ENCODE measurements around the gene CTCFL. TPM values are rescaled to one million over a fixed set of nuclear protein-coding genes. Genes with fewer than 3 reads are reported as not detected.

The CTCFL gene
- total and polyA plus RNA-seq, 2 of the 8 experiments (the other 6 are each of a cell fraction or from before 2014, with no cell fraction given), result 0.30 to 0.80 TPM

DNA sequence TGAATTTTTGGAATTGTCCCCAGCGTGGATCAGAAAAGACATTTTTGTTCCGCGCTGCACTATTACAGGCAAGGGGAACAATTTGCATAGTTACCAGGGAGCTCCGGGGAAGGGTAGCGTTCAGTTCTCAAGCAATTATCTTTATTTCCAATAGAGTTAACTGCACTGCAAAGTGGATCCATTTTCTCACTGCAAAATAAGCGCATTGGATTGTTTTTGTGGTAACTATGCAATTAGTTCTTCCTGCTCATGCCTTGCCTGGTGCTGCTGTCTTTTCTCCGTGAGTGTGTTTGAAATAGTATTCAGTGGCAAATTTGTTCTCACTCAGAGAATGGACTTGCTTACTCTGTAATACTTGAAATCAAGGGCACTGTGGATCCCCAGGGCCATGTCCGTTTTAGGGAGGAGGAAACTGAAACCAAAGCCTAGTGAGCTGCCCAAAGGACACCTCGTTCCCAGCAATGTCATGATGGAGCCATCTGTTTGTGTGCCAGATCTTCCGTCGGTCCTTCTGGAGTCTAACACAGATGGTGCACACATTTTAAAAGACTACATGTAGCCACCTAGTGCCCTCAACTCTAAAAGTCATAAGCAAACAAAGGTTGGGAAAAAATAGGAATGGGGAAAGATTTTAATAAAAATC is 28.6 kb upstream of the CTCFL start:
- Histone ChIP-seq H3K4ac (replicated peaks; ENCODE audit: insufficient read length, low read depth, low read length) (no peak overlapping the region), H3K56ac (replicated peaks; ENCODE audit: insufficient read length, low read depth, low read length) (no peak overlapping the region), H4K20me1 (replicated peaks in 1 of 2; ENCODE audit: control insufficient read depth in 1 of 2, insufficient read depth in 2 of 2, low read length in 2 of 2) (no peaks in the 10 kb centered on the region), H2BK12ac (ENCODE audit: low read depth, low read length) (no peak overlapping the region), H4K91ac (replicated peaks; ENCODE audit: insufficient read length, low read length) (no peak overlapping the region), H3K23ac (ENCODE audit: insufficient read length) (no peak overlapping the region), H4K8ac (ENCODE audit: extremely low read depth, insufficient read depth, low read length) (no peak overlapping the region), H3K79me2 (ENCODE audit: control insufficient read depth in 1 of 2, insufficient read depth in 2 of 2, low read length in 2 of 2) (no peaks in the 10 kb centered on the region), H2BK20ac (ENCODE audit: low read length) (no peak overlapping the region), H3K4me2 (ENCODE audit: insufficient read depth in 1 of 2, low read depth in 2 of 2, low read length in 2 of 2) (no peak overlapping the region), H3K4me3 (ENCODE audit: extremely low read depth in 1 of 4, insufficient read depth in 2 of 4, low read depth in 3 of 4, low read length in 4 of 4) (no peak overlapping the region), H3K23me2 (ENCODE audit: low read depth, low read length) (no peaks in the 10 kb centered on the region), H2BK5ac (ENCODE audit: low read depth, low read length) (no peak overlapping the region), H3K14ac (ENCODE audit: insufficient read length) (no peak overlapping the region), H2BK15ac (ENCODE audit: low read length) (no peak overlapping the region), H3K27ac (ENCODE audit: low read depth, low read length) (no peak overlapping the region), H3K4me1 (replicated peaks in 1 of 4; ENCODE audit: control insufficient read depth in 3 of 4, insufficient read depth in 4 of 4, low read length in 3 of 4) (no peaks in the 10 kb centered on the region), H2BK120ac (replicated peaks; ENCODE audit: low read depth, low read length) (no peak overlapping the region), H3K9ac (replicated peaks in 1 of 4; ENCODE audit: extremely low read depth in 1 of 4, low read depth in 3 of 4, low read length in 3 of 4) (no peak overlapping the region), H2AFZ (ENCODE audit: low read length) (no peak overlapping the region), H3K79me1 (ENCODE audit: low read depth, low read length) (no peaks in the 10 kb centered on the region), H4K5ac (ENCODE audit: insufficient read length, low read depth, low read length) (no peak overlapping the region), H3K27me3 (replicated peaks in 1 of 4; ENCODE audit: control insufficient read depth in 3 of 4, extremely low read depth in 1 of 4, insufficient read depth in 3 of 4, low read length in 3 of 4) (no peaks in the 10 kb centered on the region), H3K18ac (ENCODE audit: extremely low read depth, low read length) (no peak overlapping the region), H3K9me3 (ENCODE audit: insufficient read depth in 2 of 2, low read depth in 1 of 2, low read length in 1 of 2) (no peaks in the 10 kb centered on the region), H3K36me3 (ENCODE audit: control insufficient read depth in 2 of 4, insufficient read depth in 4 of 4, low read length in 3 of 4) (no peaks in the 10 kb centered on the region), H2AK5ac (ENCODE audit: low read depth, low read length) (no peak overlapping the region)
- ChIA-PET POLR2A (ENCODE audit: partially characterized antibody) (interaction anchor here (0.6 kb wide), 1 partner anchor 910 kb away, joined by 3 read pairs; no protein-coding TSS in a partner anchor), CTCF (ENCODE audit: partially characterized antibody) (interaction anchor here (0.7 to 2.3 kb wide), 4 partner anchors 20 to 372 kb away, joined by 3 to 6 read pairs (median 4); no protein-coding TSS in a partner anchor)
- no peak for DNase-seq (ENCODE audit: low read depth in 1 of 2, low spot score in 2 of 2)
- WGBS, 2 experiments (ENCODE audit: extremely low coverage in 1 of 2, insufficient coverage in 1 of 2, insufficient read length in 1 of 2, insufficient replicate concordance in 2 of 2, low coverage in 1 of 2, low lambda C conversion rate in 2 of 2, missing lambda C conversion rate in 1 of 2), result 92% methylated on average over 11 of the region's 11 CpGs; no CpG with 5 or more reads in 1 of the 2 experiments
- no peak for FAIRE-seq
- no peak for TF ChIP-seq JUND (IDR thresholded peaks at IDR 0.05; ENCODE audit: low read length)

Measured in H1 (cell line).